Stimulated activated CD8-positive, alpha-beta memory T cell treated with anti-CD3 and anti-CD28 coated beads, Interleukin-12 subunit alpha, Interleukin-12 subunit beta, amount 100 ng/mL, for 24 hours (primary cell): ENCODE measurements around the gene ZCCHC24.

Experiments used
- DNase-seq: peaks from one replicate; pipeline ENCODE4 v3.0.0-alpha.2; 2020; ENCODE audit errors: extremely low read depth

ZCCHC24 gene

DNA sequence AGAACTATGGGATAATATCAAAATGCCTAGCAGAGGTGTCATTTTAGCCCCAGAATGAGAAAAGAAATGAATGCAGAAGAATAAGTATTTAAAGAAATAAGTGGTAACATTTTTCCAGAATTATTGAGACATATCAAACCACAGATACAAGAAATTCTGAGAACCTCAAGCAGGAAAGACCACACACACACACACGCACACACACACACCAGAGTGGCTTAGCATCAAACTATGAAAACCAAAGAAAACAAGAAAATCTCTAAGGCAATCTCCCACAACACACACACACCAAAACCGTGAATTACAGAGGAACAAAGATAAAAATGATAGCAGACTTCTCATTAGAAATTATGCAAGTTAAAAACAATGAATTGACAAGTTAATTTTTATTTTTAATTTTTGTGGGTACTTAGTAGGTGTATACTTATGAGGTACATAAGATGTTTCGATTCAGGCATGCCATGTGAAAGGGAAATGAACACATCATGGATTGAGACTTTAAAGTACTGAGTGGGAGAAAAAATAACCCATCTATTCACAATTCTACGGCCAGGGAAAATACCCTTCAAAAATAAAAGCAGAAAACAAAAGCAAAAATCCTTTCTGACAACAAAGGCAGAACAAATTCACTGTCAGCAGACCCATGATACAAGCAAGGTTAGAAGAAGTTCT is 83.6 kb downstream of the ZCCHC24 start:
- DNase-seq = no peak

DNA sequence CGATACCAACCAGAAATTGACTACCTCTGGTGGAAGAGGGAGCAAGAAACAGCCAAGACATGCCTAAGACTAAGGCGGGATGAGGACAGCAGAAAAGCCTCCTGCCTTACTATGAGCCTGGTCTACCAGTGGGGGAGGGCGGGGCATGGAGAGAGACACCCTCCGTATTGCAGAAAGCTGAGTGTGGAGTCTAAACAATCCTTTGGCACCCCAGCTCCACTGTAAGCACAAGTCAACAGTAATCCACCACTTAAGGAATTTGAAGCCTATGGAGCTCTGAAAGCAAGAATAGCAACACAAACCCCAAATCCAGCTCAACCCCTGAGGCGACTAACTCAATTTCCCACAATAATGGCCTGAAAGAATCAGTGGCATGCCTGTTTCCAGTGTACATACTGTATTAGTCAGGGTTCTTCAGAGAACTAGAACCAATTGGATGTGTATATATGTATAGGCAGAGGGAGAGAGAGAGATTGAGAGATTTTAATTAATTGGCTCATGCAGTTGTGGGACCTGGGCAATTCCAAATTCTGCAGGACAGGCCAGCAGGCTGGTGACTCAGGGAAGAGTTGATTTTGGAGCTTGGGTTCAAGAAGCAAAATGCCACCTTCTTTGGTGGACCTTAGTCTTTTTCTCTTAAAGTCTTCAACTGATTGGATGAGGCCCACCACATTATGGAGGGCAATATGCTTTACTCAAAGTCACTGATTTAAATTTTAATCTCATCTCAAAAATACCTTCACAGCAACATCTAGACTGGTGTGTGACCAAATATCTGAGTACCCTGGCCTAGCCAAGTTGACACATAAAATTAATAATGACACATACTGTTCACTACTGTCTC is 84.7 kb downstream of the ZCCHC24 start:
- no peak for DNase-seq

DNA sequence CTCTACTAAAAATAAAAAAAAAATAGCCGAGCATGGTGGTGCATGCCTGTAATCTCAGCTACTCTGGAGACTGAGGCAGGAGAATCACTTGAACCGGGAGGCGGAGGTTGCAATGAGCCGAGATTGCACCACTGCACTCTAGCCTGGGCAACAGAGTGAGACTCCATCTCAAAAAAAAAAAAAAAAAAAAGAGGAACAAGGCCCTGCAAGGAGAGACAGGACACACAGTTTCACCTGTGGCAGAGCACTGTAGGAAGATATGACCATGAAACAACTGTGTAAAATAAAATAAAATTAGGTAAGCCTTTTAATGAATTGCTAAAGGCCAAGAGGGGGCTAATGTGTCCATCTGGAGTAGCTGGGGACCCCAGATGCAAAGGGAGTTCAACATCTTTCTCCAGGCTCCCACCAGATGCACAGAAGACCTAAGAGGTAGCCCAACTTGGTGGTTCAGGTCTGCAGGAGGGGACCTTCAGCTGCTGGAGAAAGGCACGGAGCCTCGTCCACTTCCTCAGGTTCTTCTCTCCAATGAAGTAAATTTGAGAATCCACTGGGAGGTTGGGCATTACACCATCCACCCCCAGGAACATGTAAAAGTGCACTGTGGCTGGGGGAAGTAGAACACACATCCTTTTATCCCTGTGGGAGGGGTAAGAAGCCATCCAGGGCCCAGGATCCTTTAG is 85.5 kb downstream of the ZCCHC24 start:
- no peak for DNase-seq

DNA sequence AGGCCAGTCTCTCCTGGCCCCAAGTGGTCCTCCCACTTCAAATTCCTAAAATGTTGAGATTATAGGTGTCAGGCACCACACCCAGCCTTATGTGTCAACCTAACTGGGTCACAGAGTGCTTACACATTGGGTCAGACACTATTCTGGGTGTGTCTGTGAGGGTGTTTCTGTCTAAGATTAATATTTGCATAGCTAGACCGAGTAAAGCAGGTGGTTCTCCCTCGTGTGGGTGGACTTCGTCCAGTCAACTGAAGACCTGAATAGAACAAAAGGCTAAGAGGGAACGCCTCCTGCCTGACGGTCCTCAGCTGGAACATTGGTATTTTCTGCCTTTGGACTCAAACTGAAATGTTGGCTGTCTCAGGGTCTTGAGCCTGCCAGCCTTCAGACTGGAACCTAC is 86.6 kb downstream of the ZCCHC24 start:
- no peak for DNase-seq

DNA sequence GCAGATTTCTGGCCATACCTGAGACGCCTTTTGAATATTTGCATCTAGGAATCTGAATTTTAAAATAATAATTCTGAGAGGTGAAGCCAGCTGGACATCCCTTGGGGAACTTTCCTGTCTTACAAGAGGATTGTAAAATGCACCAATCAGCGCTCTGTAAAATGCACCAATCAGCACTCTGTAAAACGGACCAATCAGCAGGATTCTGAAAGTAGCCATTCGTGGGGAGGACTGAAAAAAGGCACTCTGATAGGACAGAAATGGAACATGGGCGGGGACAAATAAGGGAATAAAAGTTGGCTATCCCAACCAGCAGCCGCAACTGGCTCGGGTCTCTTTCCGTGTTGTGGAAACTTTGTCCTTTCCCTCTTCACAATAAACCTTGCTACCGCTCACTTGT is 88.2 kb downstream of the ZCCHC24 start:
- no peak for DNase-seq

DNA sequence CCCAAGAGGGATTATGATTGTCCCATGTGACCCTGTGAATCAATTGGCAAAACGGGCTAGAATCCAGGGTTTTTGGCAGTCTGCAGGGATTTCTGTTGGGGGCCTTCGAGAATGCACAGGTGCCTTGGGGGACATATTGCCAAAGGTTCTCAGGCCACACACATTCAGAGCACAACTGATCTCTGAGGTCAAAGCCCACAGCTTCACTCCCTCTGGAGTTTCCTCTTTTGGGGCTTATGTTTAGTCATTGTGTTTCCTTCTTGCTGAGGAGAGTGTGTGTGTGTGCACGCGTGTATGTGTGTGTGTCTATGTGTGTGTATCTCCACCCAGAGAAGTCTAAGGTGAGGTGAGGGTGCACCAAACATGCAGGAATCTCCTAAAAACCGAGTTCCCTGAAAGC is 89.3 kb downstream of the ZCCHC24 start:
- DNase-seq = no peak

DNA sequence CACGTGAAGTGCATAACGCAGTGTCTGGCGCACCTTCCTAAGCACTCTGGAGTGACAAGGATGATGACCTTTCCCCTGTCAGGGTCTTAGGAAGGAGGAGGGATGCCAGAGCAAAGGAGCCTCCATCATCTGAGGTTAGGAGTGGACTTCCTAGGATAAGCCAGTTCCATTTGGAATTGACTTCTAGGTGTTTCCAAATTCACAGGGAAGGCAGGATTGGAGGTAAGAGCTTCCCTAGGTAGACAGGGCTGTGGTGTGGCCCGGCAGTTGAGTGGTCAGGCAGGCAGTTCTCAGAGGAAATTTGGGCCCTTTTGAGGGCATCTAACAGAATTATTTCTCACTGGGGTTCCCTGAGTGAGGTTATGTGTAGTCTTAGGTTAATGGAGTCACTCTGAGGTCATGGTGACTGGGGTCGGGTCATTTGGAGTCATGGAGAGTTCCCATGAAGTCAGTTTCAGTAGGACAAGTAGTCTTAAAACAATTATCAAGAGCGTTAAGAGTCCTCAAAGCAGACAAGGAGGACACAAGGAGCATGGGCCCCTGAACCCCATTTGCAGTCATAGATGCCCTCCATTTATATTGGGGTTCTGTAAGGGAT is 89.9 kb downstream of the ZCCHC24 start:
- DNase-seq = no peak

DNA sequence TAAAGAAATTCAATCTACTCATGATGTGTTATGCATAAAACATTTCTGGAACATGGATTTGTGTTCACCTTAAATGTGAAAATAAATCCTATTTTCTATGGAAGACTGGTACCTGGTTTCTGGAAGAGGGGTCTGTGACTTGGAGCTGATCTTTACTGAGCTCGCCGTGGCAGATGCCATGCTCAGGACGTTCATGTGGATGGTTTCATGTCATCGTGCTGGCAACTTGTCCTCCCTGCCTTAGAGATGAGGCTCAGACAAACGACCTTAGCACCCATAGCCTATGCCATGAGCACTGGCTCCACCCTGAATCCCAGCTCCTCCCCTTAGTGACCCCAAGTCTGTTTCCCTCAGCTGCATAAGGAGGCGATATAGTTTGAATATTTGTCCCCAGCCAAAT is 90.8 kb downstream of the ZCCHC24 start:
- DNase-seq = no peak

DNA sequence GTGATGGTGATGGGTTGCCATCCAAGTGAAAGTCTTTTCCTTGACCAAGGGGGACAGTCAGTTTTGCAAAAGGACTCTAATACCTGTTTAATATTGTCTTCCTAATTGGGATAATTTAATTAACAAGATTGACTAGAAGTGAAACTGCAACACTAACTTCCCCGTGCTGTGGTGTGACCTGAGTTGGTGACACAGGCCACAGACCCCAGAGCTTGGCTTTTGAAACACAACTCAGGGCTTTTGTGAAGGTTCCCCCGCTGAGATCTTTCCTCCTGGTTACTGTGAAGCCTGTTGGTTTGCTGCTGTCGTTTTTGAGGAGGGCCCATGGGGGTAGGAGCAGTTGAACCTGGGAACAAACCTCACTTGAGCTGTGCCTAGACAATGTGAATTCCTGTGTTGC is 91.3 kb downstream of the ZCCHC24 start:
- DNase-seq = no peak

DNA sequence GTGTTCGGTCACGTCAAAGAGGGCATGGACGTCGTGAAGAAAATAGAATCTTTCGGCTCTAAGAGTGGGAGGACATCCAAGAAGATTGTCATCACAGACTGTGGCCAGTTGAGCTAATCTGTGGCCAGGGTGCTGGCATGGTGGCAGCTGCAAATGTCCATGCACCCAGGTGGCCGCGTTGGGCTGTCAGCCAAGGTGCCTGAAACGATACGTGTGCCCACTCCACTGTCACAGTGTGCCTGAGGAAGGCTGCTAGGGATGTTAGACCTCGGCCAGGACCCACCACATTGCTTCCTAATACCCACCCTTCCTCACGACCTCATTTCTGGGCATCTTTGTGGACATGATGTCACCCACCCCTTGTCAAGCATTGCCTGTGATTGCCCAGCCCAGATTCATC is 91.7 kb downstream of the ZCCHC24 start:
- no peak for DNase-seq

DNA sequence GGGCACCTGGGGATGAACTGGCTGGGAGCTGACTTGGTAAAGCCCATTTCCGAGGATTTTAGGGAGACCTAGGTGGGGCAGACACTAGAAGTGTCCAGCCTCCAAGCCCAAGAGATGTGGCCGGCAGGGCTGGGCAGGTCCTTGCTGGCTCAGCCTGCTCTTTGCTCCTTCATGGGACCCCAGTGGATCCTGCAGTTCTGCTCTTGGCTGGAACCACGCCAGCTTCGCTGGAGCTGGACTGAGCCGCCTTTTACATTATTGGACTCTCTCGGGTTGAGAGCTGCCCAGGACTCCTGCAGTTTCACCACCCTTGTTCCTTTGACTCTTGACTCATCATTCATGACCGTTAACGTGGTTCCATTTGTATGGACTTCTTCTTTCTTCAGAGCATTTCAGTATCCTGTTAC is 92.4 kb downstream of the ZCCHC24 start:
- no peak for DNase-seq

DNA sequence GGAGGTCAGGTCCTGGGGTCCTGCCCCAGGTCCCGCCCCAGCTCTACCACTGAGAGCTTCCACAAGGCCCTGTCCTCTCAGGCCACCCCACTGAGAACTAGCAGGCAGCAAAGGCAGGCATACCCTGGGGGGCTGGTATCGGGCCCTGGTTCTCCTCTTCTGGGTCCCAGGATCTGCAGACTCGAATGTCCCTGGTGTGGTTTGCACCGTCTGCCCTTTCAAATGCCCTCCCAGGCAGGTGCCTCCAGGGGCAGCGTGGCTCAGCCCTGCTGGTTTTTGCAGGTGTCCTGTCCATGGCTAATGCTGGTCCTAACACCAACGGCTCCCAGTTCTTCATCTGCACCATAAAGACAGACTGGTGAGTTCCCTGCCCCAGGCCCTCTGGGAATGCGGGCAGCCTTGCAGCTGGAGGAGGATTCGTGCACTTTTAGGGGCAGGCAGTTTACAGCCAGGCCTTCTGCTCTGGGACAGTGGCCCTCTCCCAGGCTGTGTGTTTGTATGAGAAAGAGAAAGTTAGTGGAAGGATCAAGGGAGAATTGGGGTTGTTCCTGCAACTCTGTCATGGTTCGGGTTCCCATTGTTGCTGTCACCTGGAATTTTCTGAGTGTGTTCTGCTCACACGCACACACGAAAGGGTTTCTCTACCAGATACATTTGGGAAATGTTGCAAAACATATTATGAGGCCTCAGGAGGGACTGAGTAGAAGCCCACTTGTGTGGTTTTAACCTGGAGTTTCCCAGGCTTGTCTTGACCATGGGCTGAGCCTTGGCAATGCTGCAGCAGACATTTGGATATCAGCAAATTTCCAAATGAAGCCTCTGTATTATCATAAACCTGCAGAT is 93.2 kb downstream of the ZCCHC24 start:
- DNase-seq = no peak

DNA sequence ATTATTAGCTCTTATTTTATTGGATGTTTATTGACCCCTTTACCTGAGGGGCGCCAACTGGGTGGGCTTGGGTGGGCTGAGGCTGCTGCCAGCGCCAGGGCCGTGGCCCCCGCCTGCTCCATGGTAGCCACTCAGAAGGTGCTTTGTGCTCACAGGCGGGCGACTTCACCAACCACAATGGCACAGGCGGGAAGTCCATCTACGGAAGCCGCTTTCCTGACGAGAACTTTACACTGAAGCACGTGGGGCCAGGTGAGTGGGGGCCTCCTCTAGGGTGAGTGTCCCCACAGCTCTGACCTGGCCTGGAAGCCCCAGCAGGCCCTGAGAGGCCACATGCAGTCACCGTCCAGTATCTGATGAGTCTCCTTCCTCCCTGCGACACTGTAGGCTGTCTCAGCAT is 94.1 kb downstream of the ZCCHC24 start:
- DNase-seq = no peak

DNA sequence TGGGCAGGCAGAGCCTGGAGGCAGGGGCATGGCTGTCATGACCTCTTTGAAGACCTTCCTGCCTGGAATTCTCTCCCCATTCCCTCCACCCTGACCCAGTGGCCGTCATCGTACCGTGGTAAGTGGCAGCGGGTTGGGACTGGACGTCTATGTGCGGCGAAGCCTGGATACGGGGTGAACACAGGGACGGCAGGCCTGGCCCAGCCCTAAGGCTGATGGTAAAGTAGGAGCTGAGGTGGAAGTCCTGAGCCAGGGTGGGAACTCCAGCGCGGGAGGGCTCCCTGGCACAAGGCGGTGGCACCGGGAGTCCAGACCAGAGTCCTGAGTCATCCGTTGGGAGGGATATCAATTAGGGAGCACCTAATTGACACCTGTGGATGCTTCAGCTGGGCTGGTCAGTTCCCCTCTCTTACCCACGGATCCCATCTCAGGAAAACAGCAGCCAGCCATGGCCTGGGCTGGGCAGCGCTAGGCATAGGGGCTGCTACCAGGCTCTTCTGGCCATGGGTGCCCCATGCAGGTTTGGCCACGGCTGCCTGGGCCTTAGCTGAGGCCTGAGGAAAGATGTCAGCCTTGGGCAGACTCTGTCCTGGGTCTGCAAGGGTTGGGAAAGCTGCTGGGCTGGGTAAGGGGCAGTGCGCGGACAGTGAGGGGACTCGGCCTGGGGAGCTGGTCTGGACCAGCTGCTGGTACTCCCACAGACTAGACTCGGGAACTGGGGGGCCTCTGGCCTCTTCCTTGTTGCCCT is 94.8 kb downstream of the ZCCHC24 start:
- DNase-seq = no peak

DNA sequence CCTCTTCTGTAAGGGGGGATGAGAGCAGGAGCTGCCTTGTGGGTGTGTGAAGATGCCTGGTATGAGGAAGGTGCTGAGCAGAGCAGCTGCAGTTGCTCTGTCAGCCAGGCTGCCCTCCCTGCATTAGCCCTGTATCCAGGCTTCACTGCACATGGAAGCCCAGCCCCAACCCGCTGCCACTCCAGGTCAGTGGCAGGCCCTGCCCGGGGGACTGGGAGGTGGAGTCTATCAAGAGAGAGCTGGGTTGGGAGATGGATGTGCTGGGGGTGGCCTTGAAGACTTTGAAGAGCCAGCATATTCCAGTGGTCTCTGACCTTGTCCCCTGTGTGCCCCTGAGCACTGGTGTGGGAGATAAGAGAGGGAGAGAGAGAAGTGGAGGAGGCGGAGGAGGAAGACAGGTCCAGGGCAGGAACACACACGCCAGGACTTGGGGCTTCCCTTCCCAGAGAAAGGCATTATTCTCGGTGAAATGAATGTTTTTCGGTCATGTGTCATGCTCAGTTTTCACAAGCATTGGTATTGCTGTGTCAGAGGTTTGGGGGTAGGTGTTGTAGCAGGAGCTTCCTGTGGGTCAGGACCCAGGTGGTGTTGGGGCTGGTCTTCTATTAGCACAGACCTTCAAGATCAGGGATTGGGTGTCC is 95.5 kb downstream of the ZCCHC24 start:
- no peak for DNase-seq

DNA sequence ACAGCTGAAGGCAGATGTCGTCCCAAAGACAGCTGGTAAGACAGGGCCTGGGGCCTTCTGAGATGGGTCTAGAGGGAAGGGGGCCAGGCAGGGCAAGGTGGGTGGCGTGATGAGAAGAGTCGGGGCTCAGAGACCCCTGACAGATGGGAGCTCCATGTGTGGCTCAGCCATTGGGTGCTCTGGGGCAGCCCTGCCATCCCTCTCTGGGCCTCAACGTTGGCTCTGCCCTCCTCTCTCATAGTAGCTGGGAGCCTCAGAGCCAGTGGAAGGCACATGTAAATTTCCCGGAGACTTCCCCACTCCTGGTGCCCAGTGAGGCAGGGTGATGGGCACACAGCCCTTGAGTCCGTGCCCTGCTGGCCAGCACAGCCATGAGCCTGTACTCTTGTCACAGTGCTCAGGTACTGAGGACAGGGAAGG is 96.3 kb downstream of the ZCCHC24 start:
- no peak for DNase-seq

DNA sequence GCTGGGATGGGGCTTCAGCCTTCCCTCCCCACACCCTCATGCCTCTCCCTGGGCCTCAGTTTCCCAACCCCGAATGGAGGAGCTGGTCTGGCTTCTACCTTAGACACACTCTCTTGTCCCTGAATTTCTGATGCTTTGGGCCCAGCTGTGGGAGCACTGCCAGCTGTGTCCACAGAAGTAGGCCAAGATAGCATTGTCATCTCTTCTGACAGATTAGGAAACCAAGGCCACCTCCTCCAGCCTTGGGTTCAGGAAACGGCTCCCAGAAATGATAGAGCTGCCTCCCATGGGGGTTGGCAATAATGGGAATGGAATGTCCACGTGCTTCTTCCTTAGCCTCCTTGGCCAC is 96.8 kb downstream of the ZCCHC24 start:
- DNase-seq = no peak

DNA sequence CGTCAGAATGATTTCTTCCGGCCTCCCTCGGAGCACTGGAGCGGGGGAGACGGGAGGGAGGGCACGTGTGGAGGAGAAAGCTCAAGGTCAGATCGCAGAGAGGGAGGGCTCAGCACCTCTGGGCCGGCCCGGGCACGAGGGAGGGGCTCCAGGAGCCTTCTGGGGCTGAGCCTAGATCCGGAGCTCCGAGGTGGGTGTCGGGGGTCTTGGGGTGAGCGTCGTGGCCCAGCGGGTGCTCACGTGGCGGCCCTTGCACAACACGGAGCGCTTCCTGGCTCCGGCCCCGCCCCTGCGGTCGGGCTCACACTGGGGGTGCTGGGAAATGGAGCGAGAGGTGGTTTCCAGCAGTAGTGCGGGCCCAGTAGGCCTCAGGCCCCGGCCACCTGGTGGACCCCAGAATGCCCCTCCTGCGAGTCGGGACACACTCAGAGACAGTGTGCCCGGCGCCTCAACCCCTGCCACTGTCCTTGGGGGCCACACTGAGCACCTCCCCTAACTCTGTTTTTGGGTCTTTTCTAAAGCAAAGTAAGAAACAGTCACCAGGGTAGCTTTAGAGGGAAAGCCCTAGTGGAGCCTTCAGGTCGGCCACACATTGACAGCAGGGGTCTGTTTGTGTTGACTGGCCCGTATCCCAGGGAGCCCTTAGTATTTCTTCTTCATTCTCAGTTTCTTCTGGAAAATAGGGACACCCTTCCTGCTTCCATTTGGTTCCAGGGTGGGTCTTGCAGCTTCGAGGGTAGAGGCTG is 97.4 kb downstream of the ZCCHC24 start:
- peak; percentile 61 for DNase-seq

DNA sequence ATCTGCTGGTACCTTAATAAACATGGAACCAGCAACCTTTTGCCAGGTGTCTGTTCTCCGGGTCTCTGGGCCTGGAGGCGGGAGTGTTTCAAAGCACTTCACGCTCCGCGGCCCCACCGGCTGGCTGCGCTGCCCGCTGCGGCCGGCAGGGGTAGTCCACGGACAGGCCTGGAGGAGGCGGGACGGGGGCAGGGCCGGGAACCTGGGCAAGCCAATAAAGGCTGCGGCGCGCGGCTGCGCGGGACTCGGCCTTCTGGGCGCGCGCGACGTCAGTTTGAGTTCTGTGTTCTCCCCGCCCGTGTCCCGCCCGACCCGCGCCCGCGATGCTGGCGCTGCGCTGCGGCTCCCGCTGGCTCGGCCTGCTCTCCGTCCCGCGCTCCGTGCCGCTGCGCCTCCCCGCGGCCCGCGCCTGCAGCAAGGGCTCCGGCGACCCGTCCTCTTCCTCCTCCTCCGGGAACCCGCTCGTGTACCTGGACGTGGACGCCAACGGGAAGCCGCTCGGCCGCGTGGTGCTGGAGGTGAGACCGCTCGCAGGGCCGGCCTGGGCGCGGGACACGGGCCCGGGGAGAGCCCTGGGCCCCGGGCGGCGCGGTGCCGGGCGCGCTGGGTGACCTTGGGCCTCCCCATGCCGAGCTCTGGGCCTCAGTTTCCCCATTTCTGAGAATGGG is 98.1 kb downstream of the ZCCHC24 start, which contains the start of gene PPIF:
Gene PPIF (plus strand): TSS at position 244 of the 668 bp plus-strand sequence. CDS start 80 bp downstream, at position 324.
- DNase-seq = peak; percentile 81
